GM12801 (cell line): ENCODE results near the gene RASA3.

ENCODE experiments used
- TF ChIP-seq, protein P1 (sequence below): IDR thresholded peaks from one replicate; pipeline ENCODE4 v1.5.1; 2011; ENCODE audit warnings: control low read depth; ENCODE audit not compliant: insufficient read length; ENCODE audit errors: extremely low read depth

RASA3 gene

DNA sequence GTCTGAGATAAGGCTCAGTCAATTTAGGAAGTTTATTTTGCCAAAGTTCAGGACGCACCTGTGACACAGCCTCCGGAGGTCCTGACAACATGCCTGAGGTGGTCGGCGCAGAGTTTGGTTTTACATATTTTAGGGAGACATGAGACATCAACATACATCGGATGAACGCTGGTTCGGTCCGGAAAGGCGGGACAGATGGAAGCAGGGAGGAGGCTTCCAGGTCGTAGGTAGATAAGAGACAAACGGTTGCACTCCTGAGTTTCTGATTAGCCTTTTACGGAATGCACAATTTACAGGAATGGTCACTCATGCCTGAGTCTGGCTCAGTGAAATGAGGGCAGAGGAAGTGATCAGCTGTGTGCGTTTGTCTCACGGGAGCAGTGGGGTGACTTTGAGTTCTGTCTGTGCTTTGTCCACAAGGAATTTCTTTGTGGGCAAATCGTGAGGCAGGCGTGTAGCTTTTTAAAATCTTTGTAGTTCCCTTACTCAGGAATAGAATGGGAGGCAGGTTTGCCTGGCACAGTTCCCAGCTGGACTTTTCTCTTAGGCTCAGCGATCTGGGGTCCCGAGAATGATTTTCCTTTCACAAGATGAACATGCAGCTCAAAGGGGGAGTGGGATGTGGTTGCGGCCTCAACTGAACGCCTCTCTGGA is 194.8 kb downstream of the RASA3 start:
- TF ChIP-seq, protein P1, sequence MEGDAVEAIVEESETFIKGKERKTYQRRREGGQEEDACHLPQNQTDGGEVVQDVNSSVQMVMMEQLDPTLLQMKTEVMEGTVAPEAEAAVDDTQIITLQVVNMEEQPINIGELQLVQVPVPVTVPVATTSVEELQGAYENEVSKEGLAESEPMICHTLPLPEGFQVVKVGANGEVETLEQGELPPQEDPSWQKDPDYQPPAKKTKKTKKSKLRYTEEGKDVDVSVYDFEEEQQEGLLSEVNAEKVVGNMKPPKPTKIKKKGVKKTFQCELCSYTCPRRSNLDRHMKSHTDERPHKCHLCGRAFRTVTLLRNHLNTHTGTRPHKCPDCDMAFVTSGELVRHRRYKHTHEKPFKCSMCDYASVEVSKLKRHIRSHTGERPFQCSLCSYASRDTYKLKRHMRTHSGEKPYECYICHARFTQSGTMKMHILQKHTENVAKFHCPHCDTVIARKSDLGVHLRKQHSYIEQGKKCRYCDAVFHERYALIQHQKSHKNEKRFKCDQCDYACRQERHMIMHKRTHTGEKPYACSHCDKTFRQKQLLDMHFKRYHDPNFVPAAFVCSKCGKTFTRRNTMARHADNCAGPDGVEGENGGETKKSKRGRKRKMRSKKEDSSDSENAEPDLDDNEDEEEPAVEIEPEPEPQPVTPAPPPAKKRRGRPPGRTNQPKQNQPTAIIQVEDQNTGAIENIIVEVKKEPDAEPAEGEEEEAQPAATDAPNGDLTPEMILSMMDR = no peak

DNA sequence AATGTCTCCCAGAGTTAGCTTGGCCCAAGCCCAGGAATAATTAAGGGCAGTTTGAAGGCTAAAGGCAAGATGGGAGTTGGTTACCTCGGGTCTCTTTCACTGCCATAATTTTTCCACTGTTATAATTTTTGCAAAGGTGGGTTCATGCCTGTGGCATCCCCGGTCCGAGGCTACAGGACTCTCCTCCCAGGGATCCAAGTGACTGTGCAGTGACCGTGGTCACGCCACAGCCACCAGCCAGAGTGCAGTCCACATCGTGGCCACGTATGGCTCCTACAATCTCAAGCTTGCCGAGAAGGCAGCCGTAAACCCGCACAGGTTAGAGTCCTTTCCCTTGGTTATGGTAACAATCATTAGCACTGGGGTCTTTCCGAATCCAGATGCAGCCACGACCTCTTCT is 195.3 kb downstream of the RASA3 start:
- TF ChIP-seq, protein P1 = no peak

DNA sequence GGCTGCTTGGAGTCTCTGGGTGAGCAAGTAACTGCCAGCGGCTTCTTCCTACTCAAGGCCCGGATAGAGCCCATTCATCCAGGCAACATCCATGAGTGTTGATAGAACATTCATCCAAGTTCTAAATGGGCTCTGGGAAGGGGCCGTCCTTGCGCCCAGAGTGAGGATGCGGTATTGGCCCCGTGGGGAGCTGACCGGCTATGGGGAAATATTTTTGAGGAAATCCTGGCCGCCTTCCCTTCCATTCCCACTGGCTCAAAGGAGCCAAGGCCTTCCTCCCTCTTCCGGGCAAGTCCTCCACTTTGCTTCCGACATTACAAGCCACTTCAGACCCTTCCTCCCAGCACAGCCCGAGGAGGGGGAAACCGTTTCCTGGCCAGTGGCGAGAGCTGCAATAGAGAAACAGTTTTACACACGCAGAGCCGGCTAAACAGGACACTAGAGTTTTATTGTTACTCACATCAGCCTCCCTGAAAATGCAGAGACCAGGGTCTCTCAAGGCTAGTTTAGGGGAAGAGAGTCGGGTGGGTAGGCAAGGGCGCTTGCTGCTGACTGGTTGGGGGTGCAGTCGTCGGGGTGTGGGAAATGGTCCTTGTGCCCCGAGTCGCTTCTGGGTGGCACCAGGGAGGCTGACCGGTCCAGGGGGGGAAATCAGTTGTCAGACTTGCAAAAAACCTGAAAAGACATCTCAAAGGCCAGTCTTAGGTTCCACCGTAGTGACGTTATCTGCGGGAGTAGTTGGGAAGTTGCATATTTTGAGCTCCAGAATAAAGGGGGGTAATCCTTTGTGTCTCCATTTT is 196.1 kb downstream of the RASA3 start:
- TF ChIP-seq, protein P1 = no peak

DNA sequence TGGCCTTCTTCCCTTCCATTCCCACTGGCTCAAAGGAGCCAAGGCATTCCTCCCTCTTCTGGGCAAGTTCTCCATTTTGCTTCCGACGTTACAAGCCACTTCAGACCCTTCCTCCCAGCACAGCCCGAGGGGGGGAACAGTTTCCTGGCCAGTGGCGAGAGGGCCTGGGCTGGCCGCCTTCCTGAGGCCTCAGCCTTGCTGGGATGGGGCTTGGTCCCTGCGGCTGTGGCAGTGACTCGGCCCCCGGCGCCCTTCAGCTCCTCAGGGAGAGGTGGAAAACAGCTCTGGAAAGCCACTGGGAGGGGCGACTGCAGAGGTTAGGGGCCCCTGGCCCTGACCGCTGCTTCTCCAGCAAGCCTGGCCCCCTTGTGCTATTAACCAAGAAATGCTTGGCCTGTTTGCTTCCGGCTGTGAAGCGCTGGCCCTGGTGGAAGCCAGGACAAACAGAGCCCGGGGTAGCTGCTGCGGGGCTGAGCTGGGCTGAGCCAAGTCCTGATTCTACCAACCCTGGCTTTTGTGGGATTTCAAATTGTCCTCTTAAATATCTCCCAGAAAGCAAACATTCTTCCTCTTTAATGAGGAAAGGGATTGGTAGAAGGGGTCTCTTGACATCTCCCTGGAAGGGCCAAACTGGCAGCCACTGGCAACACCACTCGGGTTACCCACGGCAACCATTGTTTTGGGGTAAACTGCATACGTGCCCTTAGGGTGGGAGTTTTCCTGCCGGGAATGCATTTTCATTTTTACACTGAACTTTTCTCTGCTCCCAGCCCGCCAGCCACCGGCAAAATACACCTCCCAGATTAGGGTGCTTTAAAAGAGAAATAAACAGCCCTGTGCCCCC is 197.2 kb downstream of the RASA3 start:
- TF ChIP-seq, protein P1 = no peak

DNA sequence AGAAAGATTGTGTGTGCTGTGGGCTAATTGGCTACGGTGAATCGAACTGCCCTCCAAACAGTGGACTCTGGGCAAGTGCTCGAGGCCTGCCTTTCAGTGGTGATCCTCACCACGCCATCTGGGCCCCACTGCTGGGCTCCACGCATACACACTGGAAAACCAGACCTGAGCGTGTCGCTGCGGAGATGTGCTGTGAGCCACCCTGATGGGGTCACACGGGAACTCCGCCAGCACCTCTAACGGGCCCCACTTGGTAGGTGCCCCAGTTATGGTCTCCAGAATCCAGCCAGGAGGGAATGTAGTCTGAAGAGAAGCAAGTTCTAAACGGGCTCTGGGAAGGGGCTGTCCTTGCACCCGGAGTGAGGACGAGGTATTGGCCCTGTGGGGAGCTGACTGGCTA is 197.8 kb downstream of the RASA3 start:
- TF ChIP-seq, protein P1 = no peak

DNA sequence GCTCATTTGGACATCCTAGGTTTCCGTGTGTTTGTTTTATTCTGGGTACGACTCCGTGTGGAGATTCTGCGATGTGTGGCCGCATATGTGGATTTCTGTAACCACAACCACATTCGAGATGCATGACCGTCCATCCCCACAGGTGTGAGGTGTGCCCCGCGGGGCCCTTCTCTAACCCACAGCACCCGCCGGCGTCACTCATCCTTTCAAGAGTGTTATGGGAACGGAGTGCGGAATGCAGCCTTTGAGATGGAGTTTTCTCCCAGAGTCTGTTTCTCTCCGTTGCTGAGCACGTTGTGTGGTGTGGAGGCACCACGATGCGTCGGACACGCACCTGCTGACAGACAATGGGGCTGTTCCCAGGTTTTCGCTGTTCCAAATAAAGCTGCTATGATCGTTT is 198.5 kb downstream of the RASA3 start:
- TF ChIP-seq, protein P1 = no peak

DNA sequence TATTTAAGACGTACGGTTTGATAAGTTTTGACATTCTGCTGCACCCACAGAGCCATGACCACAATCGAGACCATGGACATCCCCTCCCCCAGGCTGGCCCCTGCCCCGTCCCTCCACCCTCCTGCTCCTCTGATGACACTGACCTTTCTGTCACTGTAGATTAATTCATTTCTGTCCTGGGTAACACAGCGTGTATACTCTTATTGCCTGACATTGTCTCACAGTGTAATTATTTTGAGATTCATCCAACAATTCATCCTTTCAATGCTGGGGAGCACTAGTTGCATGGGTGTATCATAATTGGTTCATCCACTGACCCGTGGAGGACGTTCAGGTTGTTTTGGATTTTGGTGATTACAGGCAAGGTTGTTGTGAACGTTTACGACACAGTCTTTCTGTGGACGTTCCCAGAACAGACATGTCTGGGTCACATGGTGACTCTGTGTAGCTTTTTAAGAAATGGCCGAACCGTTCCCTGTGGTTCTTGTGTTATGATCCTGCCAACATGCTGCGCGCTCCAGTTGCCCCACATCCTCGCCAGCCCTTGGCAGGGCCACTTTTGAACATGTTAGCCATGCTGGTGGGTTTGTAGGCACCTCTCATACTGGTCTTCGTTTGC is 200.5 kb downstream of the RASA3 start:
- TF ChIP-seq, protein P1 = no peak
